Mesenteric fat pad (tissue), 1 donor: ENCODE data around the gene CDH16. TPM values are rescaled to one million over a fixed set of nuclear protein-coding genes. Genes with fewer than 3 reads are reported as not detected.
"Not testable (repeated sequence)": the region's sequence is repeated elsewhere in the genome, so short reads cannot be mapped to it uniquely, and the experiment has no call there.

Experiments used
- DNase-seq: peaks from one replicate; pipeline ENCODE4 v3.0.0-alpha.2; 2020; ENCODE audit warnings: low spot score
- total RNA-seq: library from RNA; stranded (reverse); fragmentation: NEBNext Ultra II Directional; extraction: Animal tissue kit (Norgen Biotek cat#: 25700); gene quantifications from one replicate; pipeline ENCODE4 v1.2.1, GENCODE V29; 2021
- donor health status: DM: yes; HTN: yes; CAD: no.

CDH16 gene
- total RNA-seq, 1 donor from 2014 or later = not detected

DNA sequence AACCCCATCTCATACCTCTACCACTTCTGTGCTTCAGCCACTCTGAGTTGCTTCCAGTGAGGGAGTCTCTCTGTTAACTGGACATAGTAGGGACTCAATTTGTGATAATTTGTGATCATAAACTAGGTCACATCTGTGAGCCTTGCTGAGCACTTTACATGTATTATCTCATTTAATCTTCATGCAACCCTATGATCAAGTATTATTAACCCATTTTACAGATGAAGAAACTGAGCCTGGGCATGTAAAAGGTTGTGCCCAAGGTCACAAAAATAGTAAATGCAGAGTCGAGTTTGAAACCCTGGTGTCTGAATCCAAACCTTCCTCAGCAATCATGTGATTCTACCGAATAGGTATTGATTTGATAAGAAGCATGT lies 19.8 kb downstream of the CDH16 start:
- DNase-seq = no peak

DNA sequence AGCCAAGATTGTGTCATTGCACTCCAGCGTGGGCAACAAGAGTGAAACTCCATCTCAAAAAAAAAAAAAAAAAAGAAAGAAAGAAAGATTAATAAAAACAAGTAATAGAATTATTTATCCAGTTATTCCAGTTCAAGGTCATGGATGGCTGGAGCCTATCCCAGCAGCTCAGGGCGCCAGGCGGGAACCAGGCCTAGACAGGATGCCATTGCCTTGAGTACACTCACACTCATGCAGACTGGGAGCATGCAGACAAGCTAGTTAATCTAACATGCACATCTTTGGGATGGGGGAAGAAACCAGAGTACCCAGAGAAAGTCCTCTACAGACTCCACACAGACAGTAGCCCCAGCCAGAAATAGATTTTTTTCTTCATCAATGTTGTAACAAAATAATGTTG lies 20.5 kb downstream of the CDH16 start:
- DNase-seq = no peak

DNA sequence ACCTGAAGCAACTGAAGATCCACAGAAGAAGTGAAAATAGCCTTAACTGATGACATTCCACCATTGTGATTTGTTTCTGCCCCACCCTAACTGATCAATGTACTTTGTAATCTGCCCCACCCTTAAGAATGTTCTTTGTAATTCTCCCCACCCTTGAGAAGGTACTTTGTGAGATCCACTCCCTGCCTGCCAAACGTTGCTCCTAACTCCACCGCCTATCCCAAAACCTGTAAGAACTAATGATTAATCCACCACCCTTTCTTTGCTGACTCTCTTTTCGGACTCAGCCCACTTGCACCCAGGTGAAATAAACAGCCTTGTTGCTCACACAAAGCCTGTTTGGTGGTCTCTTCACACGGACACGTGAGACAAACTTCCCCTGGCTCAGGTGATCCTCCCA lies 22.0 kb downstream of the CDH16 start:
- DNase-seq = not testable (repeated sequence)

DNA sequence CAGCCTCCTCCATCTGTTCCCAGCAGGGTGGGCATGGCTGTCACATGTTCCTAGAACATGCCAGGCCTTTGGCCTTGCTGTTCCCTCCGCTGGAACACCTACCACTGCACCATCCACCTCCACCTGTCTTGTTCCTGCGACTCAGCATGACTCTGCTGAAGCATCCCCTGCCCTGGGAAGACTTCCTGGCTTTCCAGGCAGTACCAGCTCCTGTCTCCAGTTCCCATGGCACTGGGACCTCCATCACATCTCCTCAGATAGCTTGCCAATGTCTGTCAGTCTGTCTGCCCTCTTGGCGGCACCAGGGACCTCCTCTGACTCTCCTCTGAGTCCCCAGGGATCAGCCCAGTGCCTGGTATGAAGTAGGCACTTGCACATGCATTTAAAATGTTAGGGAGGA lies 22.7 kb downstream of the CDH16 start:
- DNase-seq = no peak

DNA sequence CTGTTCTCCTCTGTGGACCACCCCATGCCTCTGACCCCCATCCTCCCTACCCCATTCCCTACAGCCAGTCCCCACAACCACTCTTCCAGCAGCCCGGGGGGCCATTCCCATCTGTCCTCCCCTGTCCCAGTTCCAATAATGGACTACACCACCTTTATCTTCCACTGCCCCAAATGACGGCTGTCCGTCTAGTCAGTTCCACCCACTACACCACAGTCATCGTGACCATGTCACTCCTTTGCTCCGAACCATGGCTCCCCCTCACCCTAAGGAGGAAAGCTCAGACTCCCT lies 23.1 kb downstream of the CDH16 start:
- DNase-seq = no peak

DNA sequence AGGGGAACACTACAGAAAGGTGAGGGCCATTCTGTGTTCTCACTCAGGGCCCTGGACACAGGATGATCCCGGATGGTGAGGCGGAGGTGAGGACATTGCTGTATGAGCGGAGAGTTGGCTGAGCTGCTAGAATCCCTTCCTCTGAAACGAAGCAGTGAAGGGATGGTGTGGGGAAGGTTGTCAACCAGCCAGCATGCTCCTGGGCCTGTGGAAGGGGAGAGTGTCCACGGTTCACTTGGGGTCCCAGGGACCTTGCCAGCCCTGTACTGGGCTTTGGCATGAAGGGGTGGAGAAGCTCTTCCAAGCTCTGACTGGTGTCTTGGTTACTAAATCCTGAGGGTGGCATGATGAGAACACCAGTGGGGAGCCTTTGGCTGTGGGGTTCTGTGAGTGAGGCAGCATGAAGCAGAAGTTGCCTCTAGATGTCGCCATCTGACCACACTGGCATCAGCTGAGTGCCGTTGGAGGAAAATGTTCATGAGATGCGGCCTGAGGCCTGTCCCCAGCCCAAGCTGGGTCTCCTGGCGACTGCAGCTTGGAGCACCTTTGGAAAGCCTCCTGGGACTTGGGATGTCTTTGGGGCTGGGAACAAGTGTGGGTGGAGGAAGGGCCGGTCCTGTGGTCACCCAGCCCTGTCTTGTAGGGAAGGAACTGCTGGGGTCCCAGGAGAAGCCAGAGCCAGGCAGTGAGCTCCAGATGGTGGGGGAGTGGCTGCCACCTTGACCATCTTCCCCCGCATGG lies 23.6 kb downstream of the CDH16 start:
- no peak for DNase-seq

DNA sequence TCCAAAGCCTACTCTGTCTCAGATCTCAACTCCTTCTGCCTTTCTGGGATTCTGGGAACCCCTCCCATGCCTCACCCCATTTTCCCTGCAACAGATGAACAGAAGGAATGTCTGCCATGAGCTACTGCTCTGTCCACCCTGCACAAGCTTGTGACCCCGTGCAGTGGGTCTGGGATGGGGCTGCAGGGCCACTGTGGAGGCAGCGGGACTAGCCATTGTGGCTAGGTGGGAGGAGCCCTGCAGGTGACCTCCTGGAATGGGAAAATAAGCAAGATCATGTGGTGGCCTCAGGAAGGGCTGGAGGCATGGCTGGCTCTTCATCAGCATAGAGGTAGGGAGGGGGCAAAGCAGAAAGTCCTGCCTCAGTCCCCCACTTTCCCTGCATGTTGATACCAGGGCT lies 24.6 kb downstream of the CDH16 start:
- DNase-seq = no peak

DNA sequence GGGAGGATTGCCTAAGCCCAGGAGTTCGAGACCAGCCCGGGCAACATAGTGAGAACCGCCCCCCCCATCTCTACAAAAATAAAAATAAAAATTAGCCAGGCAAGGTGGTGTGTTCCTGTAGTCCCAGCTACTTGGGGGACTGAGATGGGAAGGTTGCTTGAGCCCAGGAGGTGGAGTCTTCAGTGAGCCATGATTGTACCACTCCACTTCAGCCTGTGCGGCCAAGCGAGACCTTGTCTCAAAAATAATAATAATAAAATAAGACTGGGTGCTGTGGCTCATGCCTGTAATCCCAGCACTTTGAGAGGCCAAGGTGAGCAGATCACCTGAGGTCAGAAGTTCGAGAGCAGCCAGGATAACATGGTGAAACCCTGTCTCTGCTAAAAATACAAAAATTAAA lies 26.9 kb downstream of the CDH16 start:
- DNase-seq = no peak

- DNase-seq = no peak
These were observed 27.3 kb downstream of the CDH16 start for GRCh38 chr16:66891360-66891759.

GRCh38 chr16:66890799-66891198 lies 27.9 kb downstream of the CDH16 start:
- no peak for DNase-seq

DNA sequence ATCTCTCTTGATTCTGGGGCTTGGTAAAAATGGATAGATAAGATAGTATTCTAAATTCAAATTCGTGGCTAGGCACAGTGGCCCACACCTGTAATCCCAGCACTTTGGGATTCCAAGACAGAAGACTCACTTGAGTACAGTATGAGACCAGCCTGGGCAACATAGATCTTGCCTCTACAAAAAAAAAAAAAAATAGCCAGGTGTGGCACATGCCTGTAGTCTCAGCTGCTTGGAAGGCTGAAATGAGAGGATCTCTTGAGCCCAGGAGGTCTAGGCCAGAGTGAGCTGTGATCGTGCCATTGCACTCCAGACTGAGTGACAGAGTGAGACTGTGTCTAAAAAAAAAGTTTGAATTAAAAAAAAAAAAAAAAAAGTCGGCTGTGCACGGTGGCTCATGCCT lies 29.1 kb downstream of the CDH16 start:
- DNase-seq = no peak

DNA sequence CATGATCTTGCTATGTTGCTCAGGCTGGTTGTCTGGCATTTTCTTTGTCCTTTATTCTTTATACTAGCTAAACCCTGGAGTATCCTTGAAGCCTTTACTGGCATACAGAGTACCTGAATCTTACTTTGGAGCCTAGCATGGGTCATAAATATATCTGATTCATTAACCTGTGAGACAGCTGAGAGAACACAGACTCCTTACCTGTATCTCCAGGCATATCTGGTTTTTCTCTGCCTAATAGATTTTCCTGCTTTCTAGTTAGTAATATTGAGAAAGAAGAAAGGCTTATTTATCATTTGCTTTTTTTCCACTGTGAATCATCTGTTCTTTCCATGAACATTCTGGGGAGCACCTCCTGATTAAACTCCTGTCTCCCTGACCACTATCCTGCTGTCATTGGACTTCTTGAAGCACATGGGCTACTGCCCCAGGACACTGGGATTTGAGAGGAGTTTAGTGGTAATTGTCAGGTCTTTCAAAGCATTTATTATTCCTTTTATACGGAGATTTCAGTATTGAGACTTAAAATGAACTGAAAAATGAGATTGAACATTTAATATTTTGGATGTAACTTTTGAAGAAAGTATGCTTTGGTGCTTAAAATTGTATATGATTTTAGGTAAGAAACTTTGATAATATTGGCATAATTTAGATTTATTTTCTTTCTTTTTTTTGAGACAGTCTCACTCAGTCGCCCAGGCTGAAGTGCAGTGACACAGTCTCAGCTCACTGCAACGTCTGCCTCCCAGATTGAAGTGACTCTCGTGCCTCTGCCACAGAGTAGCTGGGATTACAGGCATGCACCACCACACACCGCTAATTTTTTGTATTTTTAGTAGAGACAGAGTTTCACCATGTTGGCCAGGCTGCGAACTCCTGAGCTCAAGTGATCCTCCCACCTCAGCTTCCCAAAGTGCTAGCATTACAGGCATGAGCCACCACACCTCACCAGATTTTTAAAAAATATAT lies 29.8 kb downstream of the CDH16 start:
- DNase-seq = no peak

DNA sequence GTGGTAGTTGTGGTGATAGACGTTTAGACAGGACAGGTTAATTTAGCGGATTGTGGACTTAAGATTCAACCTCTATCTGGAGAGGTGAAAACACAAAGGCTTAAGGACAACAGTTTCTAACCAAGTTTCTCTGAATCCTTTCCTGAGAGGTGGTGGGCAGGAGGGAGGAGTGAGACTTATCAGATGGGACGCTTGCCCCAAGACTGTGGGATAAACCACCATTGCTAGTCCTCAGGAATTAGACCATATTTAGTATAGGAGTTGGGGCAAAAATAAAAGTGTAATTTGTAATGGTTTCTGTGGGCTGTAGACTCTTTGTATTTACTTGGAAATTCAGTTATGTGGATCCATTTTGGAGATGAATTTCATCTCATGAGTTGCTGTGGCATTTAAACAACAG lies 31.8 kb downstream of the CDH16 start:
- DNase-seq = no peak

- no peak for DNase-seq
These were observed 32.4 kb downstream of the CDH16 start for GRCh38 chr16:66886321-66886720.

DNA sequence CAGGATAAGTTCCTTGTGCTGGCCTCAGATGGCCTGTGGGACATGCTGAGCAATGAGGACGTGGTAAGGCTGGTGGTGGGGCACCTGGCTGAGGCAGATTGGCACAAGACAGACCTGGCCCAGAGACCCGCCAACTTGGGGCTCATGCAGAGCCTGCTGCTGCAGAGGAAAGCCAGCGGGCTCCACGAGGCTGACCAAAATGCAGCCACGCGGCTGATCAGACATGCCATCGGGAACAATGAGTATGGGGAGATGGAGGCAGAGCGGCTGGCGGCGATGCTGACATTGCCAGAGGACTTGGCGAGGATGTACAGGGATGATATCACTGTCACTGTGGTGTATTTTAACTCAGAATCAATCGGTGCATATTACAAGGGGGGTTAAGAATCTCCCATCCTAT lies 33.2 kb downstream of the CDH16 start:
- no peak for DNase-seq

DNA sequence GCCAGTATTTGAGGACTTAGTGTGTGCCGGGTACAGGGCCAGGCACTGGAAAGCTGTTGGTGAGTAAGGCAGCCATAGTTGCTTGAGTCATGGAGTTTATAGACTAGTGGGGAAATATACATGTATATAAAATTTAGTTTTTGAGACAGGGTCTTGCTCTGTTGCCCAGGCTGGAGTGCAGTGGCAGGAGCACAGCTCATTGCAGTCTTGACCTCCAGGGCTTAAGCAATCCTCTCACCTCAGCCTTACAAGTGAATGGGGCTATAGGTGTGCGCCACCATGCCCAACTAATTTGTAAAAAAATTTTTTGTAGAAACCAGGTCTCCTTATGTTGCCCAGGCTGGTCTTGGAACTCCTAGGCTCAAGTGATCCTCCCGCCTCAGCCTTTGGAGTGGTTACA lies 36.0 kb downstream of the CDH16 start:
- no peak for DNase-seq

GRCh38 chr16:66881964-66882508 lies 36.6 kb downstream of the CDH16 start:
- no peak for DNase-seq

DNA sequence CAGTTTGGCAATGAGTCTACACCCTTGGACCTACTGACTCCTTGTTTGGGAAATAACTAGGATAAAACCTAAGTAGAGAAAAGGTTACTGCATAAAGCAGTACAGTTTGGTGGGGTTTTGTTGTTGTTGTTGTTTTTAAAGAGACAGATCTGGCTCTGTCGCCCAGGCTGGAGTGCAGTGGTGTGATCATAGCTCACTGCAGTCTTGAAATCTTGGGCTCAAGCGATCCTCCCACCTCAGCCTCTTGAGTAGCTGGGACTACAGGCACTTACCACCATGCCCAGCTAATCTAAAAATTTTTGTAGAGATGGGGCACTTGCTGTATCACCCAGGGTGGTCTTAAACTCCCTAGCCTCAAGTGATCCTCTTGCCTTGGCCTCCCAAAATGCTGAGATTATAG lies 37.1 kb downstream of the CDH16 start:
- no peak for DNase-seq

DNA sequence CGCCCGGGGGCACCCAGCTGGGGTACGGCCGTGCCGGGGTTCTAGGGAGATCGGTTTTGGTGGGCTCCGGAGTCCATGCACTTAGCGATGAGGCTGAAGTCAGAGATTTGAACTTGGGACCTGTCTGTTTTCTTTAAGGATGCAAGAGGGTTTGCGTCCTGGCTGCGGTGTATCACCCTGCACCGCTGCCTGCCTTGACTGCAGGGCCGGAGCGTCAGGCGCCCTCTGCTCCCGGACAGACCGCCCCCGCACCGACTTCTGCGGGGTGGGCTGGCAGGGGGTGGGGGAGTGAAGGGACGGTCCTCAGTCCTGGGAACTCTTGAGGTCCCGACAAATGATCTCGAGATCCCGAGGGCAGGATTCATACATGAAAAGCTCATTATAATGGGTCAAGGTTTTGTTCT lies 37.7 kb downstream of the CDH16 start:
- DNase-seq = no peak

GRCh38 chr16:66880288-66881013 lies 38.2 kb downstream of the CDH16 start, which contains the start of gene PDP2:
Gene PDP2, plus strand, starts transcription at chr16:66880515. Its CDS starts 3,770 bp downstream, at chr16:66884285.
- DNase-seq = peak; percentile 96

DNA sequence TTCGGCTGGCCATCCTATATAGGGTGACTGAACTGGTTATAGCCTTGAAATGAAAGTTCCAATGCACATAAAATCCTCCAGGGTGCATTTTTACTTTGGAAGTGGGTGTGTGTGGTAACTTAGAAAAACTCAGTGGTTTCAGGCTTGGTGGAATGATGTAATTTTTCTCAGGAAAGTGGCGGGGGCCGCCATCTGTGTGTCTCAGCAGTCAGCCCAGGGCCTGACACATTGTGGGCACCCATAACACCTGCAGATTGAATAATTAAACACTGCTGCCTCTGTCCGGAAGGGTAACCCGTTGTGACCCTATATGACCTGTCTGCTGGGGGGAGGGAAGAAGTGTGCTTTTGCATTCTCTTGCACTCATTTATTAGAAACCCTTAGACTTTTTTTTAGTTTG lies 40.6 kb downstream of the CDH16 start:
- no peak for DNase-seq
